Subcutaneous adipose tissue (tissue), 4 donors: Measurements from ENCODE around the gene TMEM150A. TPM values are rescaled to one million over a fixed set of nuclear protein-coding genes. Genes with fewer than 3 reads are reported as not detected.

ENCODE experiments used
- total RNA-seq, 4 donors: library from RNA; depleted of rRNA; stranded (reverse); fragments of >200 nt; gene quantifications; one replicate each; pipeline ENCODE4 v1.1.0, GENCODE V29; 2016
- TF ChIP-seq, protein P1 (sequence below): fragments of 450-650 bp; IDR thresholded peaks from one replicate; pipeline ENCODE4 v1.5.1; 2016; ENCODE audit warnings: low read depth, mild to moderate bottlenecking, control low read depth, antibody characterized with exemption, moderate library complexity

Gene TMEM150A
- total RNA-seq, 4 donors from 2014 or later: 14.3 to 21.4 (median 17.6) TPM

DNA sequence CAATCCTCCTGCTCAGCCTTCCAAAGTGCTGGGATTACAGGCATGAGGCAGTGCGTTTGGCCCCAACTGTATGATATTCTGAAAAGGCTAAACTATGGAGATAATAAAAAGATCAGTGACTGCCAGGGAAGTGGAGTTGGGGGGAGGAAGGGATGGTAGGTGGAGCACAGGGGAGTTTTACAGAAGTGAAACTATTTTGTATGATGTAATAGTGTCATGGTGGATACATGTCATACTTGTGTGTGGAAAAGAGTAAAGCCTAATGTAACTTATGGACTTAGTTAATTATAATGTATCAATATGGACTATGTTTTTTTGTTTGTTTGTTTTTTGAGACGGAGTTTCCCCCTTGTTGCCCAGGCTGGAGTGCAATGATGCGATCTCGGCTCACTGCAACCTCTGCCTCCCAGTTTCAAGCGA is 38.3 kb downstream of the TMEM150A start:
- TF ChIP-seq, protein P1, sequence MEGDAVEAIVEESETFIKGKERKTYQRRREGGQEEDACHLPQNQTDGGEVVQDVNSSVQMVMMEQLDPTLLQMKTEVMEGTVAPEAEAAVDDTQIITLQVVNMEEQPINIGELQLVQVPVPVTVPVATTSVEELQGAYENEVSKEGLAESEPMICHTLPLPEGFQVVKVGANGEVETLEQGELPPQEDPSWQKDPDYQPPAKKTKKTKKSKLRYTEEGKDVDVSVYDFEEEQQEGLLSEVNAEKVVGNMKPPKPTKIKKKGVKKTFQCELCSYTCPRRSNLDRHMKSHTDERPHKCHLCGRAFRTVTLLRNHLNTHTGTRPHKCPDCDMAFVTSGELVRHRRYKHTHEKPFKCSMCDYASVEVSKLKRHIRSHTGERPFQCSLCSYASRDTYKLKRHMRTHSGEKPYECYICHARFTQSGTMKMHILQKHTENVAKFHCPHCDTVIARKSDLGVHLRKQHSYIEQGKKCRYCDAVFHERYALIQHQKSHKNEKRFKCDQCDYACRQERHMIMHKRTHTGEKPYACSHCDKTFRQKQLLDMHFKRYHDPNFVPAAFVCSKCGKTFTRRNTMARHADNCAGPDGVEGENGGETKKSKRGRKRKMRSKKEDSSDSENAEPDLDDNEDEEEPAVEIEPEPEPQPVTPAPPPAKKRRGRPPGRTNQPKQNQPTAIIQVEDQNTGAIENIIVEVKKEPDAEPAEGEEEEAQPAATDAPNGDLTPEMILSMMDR: no peak

DNA sequence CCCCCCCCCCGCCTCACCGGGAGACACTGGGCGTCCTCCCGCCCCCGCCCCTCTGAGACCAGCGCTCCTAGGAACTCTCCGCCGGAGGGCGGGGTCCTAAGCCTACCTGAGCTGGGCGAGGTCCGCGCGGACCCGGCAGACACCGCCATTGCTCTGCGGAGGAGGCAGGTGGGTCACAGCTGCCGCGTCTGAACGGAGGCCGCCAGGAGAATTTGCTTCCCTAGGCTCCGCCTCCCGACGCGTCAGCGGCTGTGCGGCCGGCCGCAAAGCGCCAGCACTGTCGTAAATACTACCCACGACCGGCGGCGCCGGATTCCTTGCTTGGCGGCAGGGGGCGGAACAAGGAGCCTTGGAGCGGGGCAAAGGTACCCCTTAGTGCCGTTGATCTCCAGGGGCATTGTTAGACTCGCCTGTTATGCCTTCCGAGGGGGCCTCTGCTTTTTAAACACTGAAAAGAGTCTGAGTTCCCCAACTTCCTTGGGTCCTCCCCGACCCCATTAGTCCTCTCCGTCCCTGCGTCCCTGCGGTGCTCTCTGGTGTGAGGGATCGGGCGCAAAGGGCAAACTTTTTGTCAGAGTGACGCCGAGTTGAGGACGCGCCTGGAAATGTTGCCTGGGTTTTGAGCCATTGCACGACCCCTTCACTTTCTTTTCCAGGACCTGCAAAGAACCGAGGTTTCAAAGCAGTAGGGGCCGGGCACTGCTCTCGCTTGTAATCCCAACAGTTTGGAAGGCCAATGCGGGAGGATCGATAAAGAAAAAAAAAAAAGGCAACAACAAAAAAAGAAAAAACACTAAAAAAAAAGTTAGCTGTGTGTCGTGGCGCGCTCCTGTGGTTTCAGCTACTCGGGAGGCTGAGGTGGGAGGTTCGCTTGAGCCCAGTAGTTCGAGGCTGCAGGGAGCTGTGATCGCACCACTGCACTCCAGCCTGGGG is 41.0 kb downstream of the TMEM150A start, which contains the start of gene GGCX:
Gene GGCX (minus strand): TSS at position 214 of the 933 bp plus-strand sequence. CDS start 65 bp downstream, at position 149.
- TF ChIP-seq, protein P1: no peak

DNA sequence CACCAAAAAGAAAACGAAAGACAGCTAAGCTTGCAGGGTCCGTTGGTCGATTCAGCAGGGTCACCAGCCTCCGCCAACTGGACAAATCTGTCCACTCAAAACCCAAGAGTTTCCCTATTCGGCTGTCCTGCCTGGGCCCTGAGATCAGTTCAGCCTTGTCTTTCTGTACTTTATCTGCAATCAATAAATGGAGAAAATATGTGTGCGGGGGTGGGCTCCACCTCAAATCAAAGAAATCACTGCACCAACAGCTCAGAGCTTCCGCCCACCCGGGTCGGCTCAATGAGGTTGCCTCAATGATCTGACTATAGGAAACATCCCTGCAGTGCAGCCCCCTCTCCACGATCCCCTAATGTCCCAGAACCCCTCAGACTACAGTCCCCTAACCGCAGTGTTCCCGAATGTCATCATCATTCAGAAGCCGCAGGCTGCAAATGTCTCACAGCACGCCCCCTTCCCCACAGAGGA is 41.7 kb downstream of the TMEM150A start:
- TF ChIP-seq, protein P1: no peak

DNA sequence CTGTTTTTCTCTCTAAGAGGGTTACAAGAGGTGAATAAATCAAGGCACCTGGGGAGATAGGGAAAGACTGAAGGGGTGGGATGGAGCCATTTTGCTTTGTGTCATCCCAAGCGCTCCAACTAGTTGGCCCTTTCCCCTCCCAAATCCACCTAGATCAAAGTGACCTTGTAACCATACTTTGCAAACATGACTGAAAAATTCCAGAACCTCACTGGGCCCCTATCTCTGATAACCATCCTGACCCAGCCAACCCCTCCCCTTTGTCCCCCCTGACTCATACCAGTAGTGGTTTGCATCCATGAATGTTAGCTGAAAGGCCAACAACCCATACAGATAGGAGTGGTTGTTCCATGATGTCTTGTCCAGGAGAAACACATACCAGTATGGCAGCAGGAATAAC is 44.3 kb downstream of the TMEM150A start:
- TF ChIP-seq, protein P1: no peak

DNA sequence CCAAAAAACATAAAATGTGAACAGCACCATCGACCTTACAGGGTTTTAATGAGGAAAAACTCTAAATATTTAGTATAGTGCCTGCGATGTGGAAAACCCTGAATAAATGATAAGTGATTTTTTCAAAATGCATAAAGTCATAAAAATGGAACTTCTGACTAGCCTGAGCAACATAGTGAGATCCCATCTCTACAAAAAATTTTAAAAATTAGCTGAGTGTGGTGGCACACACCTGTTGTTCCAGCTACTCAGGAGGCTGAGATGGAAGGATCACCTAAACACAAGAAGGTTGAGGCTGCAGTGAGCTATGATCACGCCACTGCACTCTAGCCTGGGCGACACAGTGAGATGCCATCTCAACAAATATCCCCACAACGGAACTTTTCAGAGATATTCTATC is 45.4 kb downstream of the TMEM150A start:
- TF ChIP-seq, protein P1: no peak

DNA sequence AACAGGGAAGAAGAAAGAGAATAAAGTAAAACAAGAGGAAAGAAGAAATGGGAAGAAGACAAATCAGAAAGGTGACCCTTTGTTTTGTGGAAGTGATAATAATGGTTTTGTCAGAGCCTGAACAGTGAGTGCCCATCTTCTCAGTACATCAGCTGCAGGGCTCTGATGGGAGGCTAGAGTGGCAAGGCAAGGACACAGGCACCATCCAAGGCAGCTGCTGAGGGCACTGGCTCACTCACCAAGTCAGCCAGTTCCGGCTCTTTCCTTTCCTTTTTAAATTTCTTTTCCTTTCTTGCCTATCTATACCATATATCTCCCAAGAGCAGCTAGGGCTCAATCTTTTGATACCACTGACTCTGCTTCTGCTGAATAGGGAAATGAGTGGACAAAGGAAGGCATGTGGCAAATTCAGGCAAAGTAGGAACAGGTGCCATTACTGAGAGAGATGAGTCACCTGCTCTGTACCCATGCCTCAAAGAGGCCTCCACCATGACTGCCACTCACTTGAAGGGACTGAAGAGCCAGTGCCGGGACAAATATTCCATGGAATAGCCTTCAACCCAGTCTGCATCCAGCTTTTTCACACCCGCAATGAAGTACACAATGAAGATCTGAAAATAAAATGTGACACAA is 47.4 kb downstream of the TMEM150A start:
- TF ChIP-seq, protein P1: no peak

DNA sequence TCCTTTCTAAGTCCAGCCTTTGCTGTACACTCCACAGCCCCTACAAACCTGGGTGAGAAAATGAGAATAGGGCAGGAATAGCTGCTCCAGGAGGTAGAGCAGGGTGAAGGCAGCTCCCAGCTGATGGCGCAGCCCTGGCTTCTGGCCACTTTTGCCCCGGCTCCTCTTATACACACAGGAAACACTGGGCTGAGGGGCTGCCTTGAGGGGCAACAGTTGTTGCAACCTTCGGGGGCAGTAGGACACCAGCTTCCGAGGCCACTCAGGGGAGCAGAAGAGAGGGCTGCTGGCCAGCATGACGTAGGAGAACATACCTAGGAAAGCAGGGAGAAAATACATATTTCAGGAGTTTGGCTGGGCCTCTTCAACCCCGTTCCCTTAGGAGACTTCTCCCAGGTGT is 49.3 kb downstream of the TMEM150A start:
- TF ChIP-seq, protein P1: no peak
